ENCODE measurements around the gene LRRC32.

The LRRC32 gene

DNA sequence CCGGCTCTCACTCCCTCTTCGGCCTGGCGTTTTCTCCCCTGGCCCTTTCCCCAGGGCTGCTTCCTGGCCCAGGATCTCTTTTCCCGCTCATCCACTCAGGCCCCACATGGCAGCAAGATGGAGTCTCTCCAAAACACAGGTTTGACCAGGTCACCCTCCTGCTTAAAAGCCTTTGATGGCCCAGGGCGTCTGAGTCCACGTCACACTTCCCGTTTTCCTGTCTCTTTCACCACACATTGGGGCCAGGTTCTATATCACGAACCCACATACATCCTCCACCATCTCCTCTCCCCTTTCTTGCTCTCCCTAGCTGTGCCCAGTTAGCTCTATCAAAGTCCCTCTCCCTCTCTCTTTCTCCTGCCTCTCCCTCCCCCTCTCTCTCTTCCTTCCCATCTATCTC, 7.8 kb upstream of the LRRC32 start:
- no peak for DNase-seq (ENCODE audit: low read depth)

DNA sequence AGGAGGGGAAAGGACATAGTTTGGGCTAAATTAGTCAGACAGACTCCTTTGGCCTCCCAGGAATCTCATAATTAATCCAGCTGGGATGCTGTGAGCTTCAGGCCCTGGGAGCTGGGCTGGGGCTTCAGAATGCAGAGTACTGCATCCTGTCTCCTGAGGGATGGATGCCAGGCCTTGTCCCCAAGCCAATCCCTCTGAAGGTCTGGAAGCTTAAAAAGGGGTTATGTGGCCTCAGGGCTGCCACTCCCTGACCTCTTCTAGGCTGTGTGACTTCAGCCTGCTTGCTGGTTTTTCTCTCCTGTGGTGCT, 6.9 kb upstream of the LRRC32 start:
- DNase-seq (ENCODE audit: low read depth), result no peak

- no peak for DNase-seq (ENCODE audit: low read depth)
Observed at GRCh38 chr11:76676636-76677457, 6.3 kb upstream of the LRRC32 start.

- no peak for DNase-seq (ENCODE audit: low read depth)
Observed at GRCh38 chr11:76674517-76675400, 4.2 kb upstream of the LRRC32 start.

DNA sequence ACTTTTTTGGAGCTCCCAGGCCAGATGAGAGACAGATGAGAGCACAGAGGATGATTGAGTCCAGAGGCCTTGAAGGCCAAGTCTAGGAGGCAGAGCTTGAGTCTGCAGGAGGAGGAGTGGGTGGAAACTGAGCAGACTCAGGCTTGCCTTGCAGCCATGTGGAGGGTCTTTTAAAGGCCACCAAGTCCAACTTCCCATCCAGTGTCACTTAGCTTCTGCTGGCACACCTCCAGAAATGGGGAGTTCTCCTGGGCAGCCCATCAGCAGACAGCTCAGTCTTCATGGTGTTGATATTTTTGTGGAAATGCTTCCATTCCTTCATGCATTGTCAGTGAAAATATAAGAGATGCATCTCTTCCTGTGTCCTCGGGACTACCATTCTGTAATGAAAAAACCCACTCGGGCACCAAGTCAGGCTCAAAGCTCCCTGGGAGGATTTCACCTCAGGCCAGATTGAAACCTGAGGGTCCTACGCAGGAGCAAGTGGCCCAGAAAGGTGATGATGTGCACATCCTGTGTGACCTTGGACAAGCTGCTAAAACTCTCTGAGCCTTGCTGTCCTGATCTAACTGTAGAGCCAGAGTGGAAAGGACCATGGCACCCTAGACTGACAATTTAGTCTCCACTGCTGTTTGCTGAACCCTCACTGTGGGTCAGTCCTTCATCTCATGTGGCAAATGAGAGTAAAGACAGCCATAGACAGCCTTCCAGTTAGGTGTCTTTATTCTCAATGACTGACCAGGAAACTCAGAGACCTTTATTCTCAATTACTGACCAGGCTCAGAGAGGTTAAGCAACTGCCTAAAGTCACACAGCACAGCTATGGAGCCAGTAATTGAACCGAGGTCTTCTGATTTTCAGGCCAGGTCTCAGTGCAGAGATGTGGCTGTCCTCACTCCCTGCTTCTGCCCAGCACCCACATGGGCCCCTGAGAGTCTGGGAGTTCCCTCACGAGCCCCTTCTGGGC, 2.9 kb upstream of the LRRC32 start:
- DNase-seq (ENCODE audit: low read depth), result no peak

GRCh38 chr11:76672431-76673175, 2.1 kb upstream of the LRRC32 start:
- DNase-seq (ENCODE audit: low read depth), result no peak

GRCh38 chr11:76671626-76672309, 1.2 kb upstream of the LRRC32 start:
- no peak for DNase-seq (ENCODE audit: low read depth)

- DNase-seq (ENCODE audit: low read depth), result no peak
Observed at GRCh38 chr11:76671237-76671592, 668 bp upstream of the LRRC32 start.

GRCh38 chr11:76669901-76670484, 554 bp downstream of the LRRC32 start:
- no peak for DNase-seq (ENCODE audit: low read depth)

GRCh38 chr11:76668362-76669155, 2.0 kb downstream of the LRRC32 start:
- no peak for DNase-seq (ENCODE audit: low read depth)

GRCh38 chr11:76667856-76668255, 2.7 kb downstream of the LRRC32 start:
- no peak for DNase-seq (ENCODE audit: low read depth)

GRCh38 chr11:76667271-76667818, 3.2 kb downstream of the LRRC32 start:
- DNase-seq (ENCODE audit: low read depth), result no peak

DNA sequence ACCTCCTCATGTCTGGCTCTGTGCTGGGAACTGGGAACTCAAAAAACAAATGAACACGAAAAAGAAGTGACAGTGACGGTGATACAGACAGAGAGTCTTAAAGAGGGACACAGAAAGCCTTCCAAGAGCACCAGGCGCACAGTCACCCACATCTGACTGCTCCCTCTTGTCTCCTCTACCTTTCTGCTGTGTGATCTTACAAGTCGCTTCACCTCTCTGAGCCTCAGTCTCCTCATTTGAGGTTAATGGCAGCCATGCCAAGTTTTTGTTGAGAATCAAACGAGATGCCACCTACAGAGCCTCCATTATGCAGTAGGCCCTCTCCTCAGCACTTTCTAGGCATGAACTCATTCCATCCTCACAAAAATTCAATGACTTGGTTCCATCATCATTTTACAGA, 3.7 kb downstream of the LRRC32 start:
- no peak for DNase-seq (ENCODE audit: low read depth)

- no peak for DNase-seq (ENCODE audit: low read depth)
Observed at GRCh38 chr11:76666408-76666807, 4.1 kb downstream of the LRRC32 start.

GRCh38 chr11:76665921-76666351, 4.6 kb downstream of the LRRC32 start:
- no peak for DNase-seq (ENCODE audit: low read depth)

DNA sequence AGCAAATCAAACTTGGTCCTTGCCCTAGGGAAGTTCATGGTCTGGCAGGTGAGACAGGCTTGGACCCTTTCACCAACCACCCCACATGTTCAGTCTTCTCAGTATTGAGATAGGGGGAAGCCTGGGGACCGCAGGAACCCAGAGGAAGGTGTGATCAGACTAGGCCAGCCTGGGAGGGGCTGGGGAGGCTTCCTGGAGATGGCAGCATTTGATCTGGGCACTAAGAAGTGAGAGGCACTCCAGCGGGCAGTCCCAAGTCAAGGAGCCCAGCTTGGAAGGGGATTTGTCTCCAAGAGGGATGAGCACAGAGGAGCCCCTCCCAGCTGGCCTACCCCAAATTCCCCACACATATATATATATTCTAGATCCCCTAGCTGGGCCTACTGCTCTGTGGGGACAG, 5.4 kb downstream of the LRRC32 start:
- DNase-seq (ENCODE audit: low read depth), result no peak

- DNase-seq (ENCODE audit: low read depth), result no peak
Observed at GRCh38 chr11:76664578-76665061, 5.9 kb downstream of the LRRC32 start.

- DNase-seq (ENCODE audit: low read depth), result no peak
Observed at GRCh38 chr11:76663912-76664440, 6.6 kb downstream of the LRRC32 start.

GRCh38 chr11:76663486-76663810, 7.1 kb downstream of the LRRC32 start:
- DNase-seq (ENCODE audit: low read depth), result no peak
